HepG2 (cell line): ENCODE measurements around the gene NT5DC4. TPM values are rescaled to one million over a fixed set of nuclear protein-coding genes. Genes with fewer than 3 reads are reported as not detected.

Source experiments
- ATF2 ChIP-seq: sonication (generic); formaldehyde crosslinking; IDR thresholded peaks from 2 replicates; pipeline ENCODE4 v1.4.0; 2020; ENCODE audit warnings: missing genetic modification reagents
- CEBPZ ChIP-seq: IDR thresholded peaks from 2 replicates; pipeline ENCODE4 v1.6.1; 2012; ENCODE audit warnings: low read length, improper control_type of control experiment
- CHCHD3 ChIP-seq: sonication (generic); formaldehyde crosslinking; IDR thresholded peaks from 2 replicates; pipeline ENCODE4 v1.8.0; 2022; ENCODE audit warnings: mild to moderate bottlenecking, missing genetic modification reagents, moderate library complexity
- DR1 ChIP-seq: sonication (generic); formaldehyde crosslinking; IDR thresholded peaks from 2 replicates; pipeline ENCODE4 v1.8.0; 2021; ENCODE audit warnings: mild to moderate bottlenecking, missing genetic modification reagents, inconsistent platforms
- EZH2 ChIP-seq: conservative IDR thresholded peaks from 2 replicates; pipeline ENCODE4 v1.6.1; 2012; ENCODE audit warnings: mild to moderate bottlenecking, low read depth, low read length, moderate library complexity
- GMEB2 ChIP-seq: IDR thresholded peaks from 2 replicates; pipeline ENCODE4 v1.6.1; 2016; ENCODE audit warnings: missing biosample characterization, missing genetic modification reagents, low read depth
- GPBP1L1 ChIP-seq: sonication (generic); formaldehyde crosslinking; IDR thresholded peaks from 2 replicates; pipeline ENCODE4 v1.5.0; 2020; ENCODE audit warnings: mild to moderate bottlenecking, missing genetic modification reagents
- GTF2F1 ChIP-seq: fragments of 150-350 bp; IDR thresholded peaks from 2 replicates; pipeline ENCODE4 v1.6.1; 2014; ENCODE audit warnings: low read length
- KDM1A ChIP-seq: IDR thresholded peaks from 2 replicates; pipeline ENCODE4 v1.6.1; 2016; ENCODE audit warnings: missing compliant biosample characterization
- KLF13 ChIP-seq: sonication (generic); formaldehyde crosslinking; IDR thresholded peaks from 2 replicates; pipeline ENCODE4 v1.4.0; 2020; ENCODE audit warnings: mild to moderate bottlenecking, missing genetic modification reagents
- NFE2 ChIP-seq: sonication (generic); formaldehyde crosslinking; IDR thresholded peaks from 2 replicates; pipeline ENCODE4 v1.4.0; 2020; ENCODE audit warnings: missing genetic modification reagents
- PCBP1 ChIP-seq: fragments of 200-400 bp; formaldehyde crosslinking; IDR thresholded peaks from 2 replicates; pipeline ENCODE4 v1.6.1; 2017; ENCODE audit warnings: mild to moderate bottlenecking, low read depth, low read length, borderline replicate concordance
- RCOR2 ChIP-seq: IDR thresholded peaks from 2 replicates; pipeline ENCODE4 v1.6.1; 2016; ENCODE audit warnings: missing biosample characterization, missing genetic modification reagents
- ZBTB7A ChIP-seq: sonication (generic); formaldehyde crosslinking; IDR thresholded peaks from 2 replicates; pipeline ENCODE4 v1.8.0; 2022; ENCODE audit warnings: mild to moderate bottlenecking, missing genetic modification reagents
- ZIK1 ChIP-seq: sonication (generic); formaldehyde crosslinking; IDR thresholded peaks from 2 replicates; pipeline ENCODE4 v1.5.0; 2020; ENCODE audit warnings: mild to moderate bottlenecking, low read depth, missing genetic modification reagents, borderline replicate concordance
- ZNF382 ChIP-seq: sonication (generic); formaldehyde crosslinking; IDR thresholded peaks from 2 replicates; pipeline ENCODE4 v1.5.0; 2020; ENCODE audit warnings: missing genetic modification reagents, mild to moderate bottlenecking, borderline replicate concordance
- ZNF512 ChIP-seq: sonication (generic); formaldehyde crosslinking; IDR thresholded peaks from 2 replicates; pipeline ENCODE4 v1.4.0; 2020; ENCODE audit warnings: mild to moderate bottlenecking, missing genetic modification reagents
- ZNF781 ChIP-seq: sonication (generic); formaldehyde crosslinking; IDR thresholded peaks from 2 replicates; pipeline ENCODE4 v1.5.1; 2020; ENCODE audit warnings: borderline replicate concordance, mild to moderate bottlenecking, missing genetic modification reagents; ENCODE audit errors: not compliant biosample characterization
- ZNF850 ChIP-seq: sonication (generic); formaldehyde crosslinking; conservative IDR thresholded peaks from 2 replicates; pipeline ENCODE4 v1.9.0; 2021; ENCODE audit warnings: mild to moderate bottlenecking, missing genetic modification reagents
- polyA plus RNA-seq, 8 experiments: library from polyadenylated mRNA; depleted of rRNA in 3 of 8; stranded (reverse) in 7 of 8; unstranded in 1 of 8; fragments of >200 nt; fragmentation: Illumina TruSeq in 4 of 8; extraction: Trizol in 4 of 8; gene quantifications; 2 replicates each; pipeline versions ENCODE4 v1.2.1 to v1.2.3, GENCODE V29; 2011 to 2016; ENCODE audit warnings: low read depth in 4 of 8, missing spikeins in 1 of 8, mixed read lengths in 1 of 8; ENCODE audit not compliant: insufficient read depth in 1 of 8
- total RNA-seq, 5 experiments: library from RNA; depleted of rRNA; stranded (reverse); fragments of >200 nt; fragmentation: Illumina TruSeq; extraction: Trizol; gene quantifications; 2 replicates each; pipeline ENCODE4 v1.2.3, GENCODE V29; 2016; ENCODE audit warnings: low read depth in 1 of 5

The NT5DC4 gene
- total and polyA plus RNA-seq, 2 of the 13 experiments (the other 11 are each of a cell fraction or from before 2014, with no cell fraction given) = 0.04 to 4.2 TPM

- TF ChIP-seq ATF2 = peak; percentile 69
- peak; percentile 100 for TF ChIP-seq CHCHD3 (CRISPR knock-in tag)
- TF ChIP-seq GTF2F1 = no peak
- no peak for TF ChIP-seq ZNF781 (CRISPR knock-in tag)
- no peak for TF ChIP-seq NFE2 (CRISPR knock-in tag)
- TF ChIP-seq RCOR2 (CRISPR knock-in tag) = peak; percentile 39
- TF ChIP-seq ZNF382 (CRISPR knock-in tag) = no peak
- TF ChIP-seq GMEB2 (CRISPR knock-in tag) = peak; percentile 77
- peak; percentile 95 for TF ChIP-seq PCBP1
- TF ChIP-seq DR1 (CRISPR knock-in tag) = peak; percentile 71; the same call in 1 of the 2 replicates
- TF ChIP-seq GPBP1L1 = no peak
- TF ChIP-seq KLF13 (CRISPR knock-in tag) = peak; percentile 73; the same call in 1 of the 2 replicates
- TF ChIP-seq ZNF850 (CRISPR knock-in tag) = no peak
- 0 out of 2 replicates have a peak, but pooled peaks have one; percentile 18 for TF ChIP-seq ZIK1 (CRISPR knock-in tag)
- TF ChIP-seq EZH2 = no peak
- no peak for TF ChIP-seq KDM1A (CRISPR knock-in tag)
- TF ChIP-seq CEBPZ = no peak
- TF ChIP-seq ZBTB7A = peak; percentile 93; the same call in 1 of the 2 replicates
- no peak for TF ChIP-seq ZNF512 (CRISPR knock-in tag)
Observed at GRCh38 chr2:112764071-112765044, 43.5 kb downstream of the NT5DC4 start, which contains the start of gene CKAP2L (continued).
